ENCODE measurements around the gene TRUB1.

Gene TRUB1

GRCh38 chr10:114963908-114964307 is 25.9 kb downstream of the TRUB1 start:
- no peak for TF ChIP-seq CTCF (IDR thresholded peaks at IDR 0.05; ENCODE audit: borderline replicate concordance, control extremely low read depth, extremely low read depth, insufficient read depth, missing control alignments)
- no peak for DNase-seq (ENCODE audit: low spot score)
- in situ Hi-C loops (cut with MboI; ENCODE audit: low sequenced_read_pairs, unreplicated experiment), result no loop called here

- TF ChIP-seq CTCF (IDR thresholded peaks at IDR 0.05; ENCODE audit: borderline replicate concordance, control extremely low read depth, extremely low read depth, insufficient read depth, missing control alignments), result no peak
- in situ Hi-C loops (cut with MboI; ENCODE audit: low sequenced_read_pairs, unreplicated experiment), result no loop called here
- no peak for DNase-seq (ENCODE audit: low spot score)
These were observed 29.1 kb downstream of the TRUB1 start for GRCh38 chr10:114967071-114967470.

GRCh38 chr10:114970515-114970914 is 32.5 kb downstream of the TRUB1 start:
- DNase-seq (ENCODE audit: low spot score), result no peak
- in situ Hi-C loops (cut with MboI; ENCODE audit: low sequenced_read_pairs, unreplicated experiment), result no loop called here
- TF ChIP-seq CTCF (IDR thresholded peaks at IDR 0.05; ENCODE audit: borderline replicate concordance, control extremely low read depth, extremely low read depth, insufficient read depth, missing control alignments), result no peak

GRCh38 chr10:114973306-114973705 is 35.3 kb downstream of the TRUB1 start:
- in situ Hi-C loops (cut with MboI; ENCODE audit: low sequenced_read_pairs, unreplicated experiment), result no loop called here
- DNase-seq (ENCODE audit: low spot score), result no peak
- TF ChIP-seq CTCF (IDR thresholded peaks at IDR 0.05; ENCODE audit: borderline replicate concordance, control extremely low read depth, extremely low read depth, insufficient read depth, missing control alignments), result no peak

GRCh38 chr10:114973997-114974396 is 36.0 kb downstream of the TRUB1 start:
- TF ChIP-seq CTCF (IDR thresholded peaks at IDR 0.05; ENCODE audit: borderline replicate concordance, control extremely low read depth, extremely low read depth, insufficient read depth, missing control alignments), result no peak
- no peak for DNase-seq (ENCODE audit: low spot score)
- in situ Hi-C loops (cut with MboI; ENCODE audit: low sequenced_read_pairs, unreplicated experiment), result no loop called here

GRCh38 chr10:114974625-114975024 is 36.6 kb downstream of the TRUB1 start:
- in situ Hi-C loops (cut with MboI; ENCODE audit: low sequenced_read_pairs, unreplicated experiment), result no loop called here
- no peak for DNase-seq (ENCODE audit: low spot score)
- no peak for TF ChIP-seq CTCF (IDR thresholded peaks at IDR 0.05; ENCODE audit: borderline replicate concordance, control extremely low read depth, extremely low read depth, insufficient read depth, missing control alignments)

GRCh38 chr10:114975091-114975490 is 37.1 kb downstream of the TRUB1 start:
- in situ Hi-C loops (cut with MboI; ENCODE audit: low sequenced_read_pairs, unreplicated experiment), result no loop called here
- no peak for DNase-seq (ENCODE audit: low spot score)
- TF ChIP-seq CTCF (IDR thresholded peaks at IDR 0.05; ENCODE audit: borderline replicate concordance, control extremely low read depth, extremely low read depth, insufficient read depth, missing control alignments), result no peak

Measured in GM13976 (cell line).